Colon (tissue), 2 donors: ENCODE data around the gene CLIP1.
"Not testable (repeated sequence)": the region's sequence is repeated elsewhere in the genome, so short reads cannot be mapped to it uniquely, and the experiment has no call there.

Experiments
- FAIRE-seq: peaks from 2 replicates; lab custom pipeline; 2012; peaks lifted over from hg19 to GRCh38; lab: Jason Lieb, UNC
- donor health status: control.
- donor health status: control.

CLIP1 gene

GRCh38 chr12:122395319-122395718, 27.1 kb downstream of the CLIP1 start:
- FAIRE-seq: no peak

- no peak for FAIRE-seq
These were observed 27.8 kb downstream of the CLIP1 start for GRCh38 chr12:122394626-122395194.

GRCh38 chr12:122393817-122394216, 28.7 kb downstream of the CLIP1 start:
- FAIRE-seq: no peak

GRCh38 chr12:122392411-122392810, 30.1 kb downstream of the CLIP1 start:
- no peak for FAIRE-seq

GRCh38 chr12:122389677-122390076, 32.8 kb downstream of the CLIP1 start:
- FAIRE-seq: no peak

GRCh38 chr12:122387887-122388286, 34.6 kb downstream of the CLIP1 start:
- no peak for FAIRE-seq

GRCh38 chr12:122385171-122386016, 37.1 kb downstream of the CLIP1 start:
- FAIRE-seq: no peak

GRCh38 chr12:122382919-122383350, 39.5 kb downstream of the CLIP1 start:
- FAIRE-seq: no peak

- FAIRE-seq: no peak
These were observed 41.4 kb downstream of the CLIP1 start for GRCh38 chr12:122381021-122381420.

GRCh38 chr12:122376751-122377150, 45.7 kb downstream of the CLIP1 start:
- FAIRE-seq: not testable (repeated sequence)

- no peak for FAIRE-seq
These were observed 47.8 kb downstream of the CLIP1 start for GRCh38 chr12:122374707-122375106.

- FAIRE-seq: no peak
These were observed 50.9 kb downstream of the CLIP1 start for GRCh38 chr12:122371475-122372045.

GRCh38 chr12:122368361-122369073, 54.0 kb downstream of the CLIP1 start:
- FAIRE-seq: no peak

- not testable (repeated sequence) for FAIRE-seq
These were observed 54.8 kb downstream of the CLIP1 start for GRCh38 chr12:122367632-122368031.

GRCh38 chr12:122366685-122367475, 55.6 kb downstream of the CLIP1 start:
- FAIRE-seq: no peak

- not testable (repeated sequence) for FAIRE-seq
These were observed 57.2 kb downstream of the CLIP1 start for GRCh38 chr12:122365226-122365625.

- FAIRE-seq: no peak
These were observed 58.7 kb downstream of the CLIP1 start for GRCh38 chr12:122363782-122364181.

GRCh38 chr12:122362755-122363154, 59.7 kb downstream of the CLIP1 start:
- FAIRE-seq: no peak

GRCh38 chr12:122358403-122358802, 64.1 kb downstream of the CLIP1 start:
- not testable (repeated sequence) for FAIRE-seq

GRCh38 chr12:122357536-122357935, 64.9 kb downstream of the CLIP1 start:
- FAIRE-seq: not testable (repeated sequence)

GRCh38 chr12:122356991-122357390, 65.5 kb downstream of the CLIP1 start:
- FAIRE-seq: not testable (repeated sequence)

GRCh38 chr12:122356192-122356635, 66.3 kb downstream of the CLIP1 start:
- FAIRE-seq: no peak
